ENCODE data around the gene ABAT.
"Not testable (repeated sequence)": the region's sequence is repeated elsewhere in the genome, so short reads cannot be mapped to it uniquely, and the experiment has no call there.

DNA sequence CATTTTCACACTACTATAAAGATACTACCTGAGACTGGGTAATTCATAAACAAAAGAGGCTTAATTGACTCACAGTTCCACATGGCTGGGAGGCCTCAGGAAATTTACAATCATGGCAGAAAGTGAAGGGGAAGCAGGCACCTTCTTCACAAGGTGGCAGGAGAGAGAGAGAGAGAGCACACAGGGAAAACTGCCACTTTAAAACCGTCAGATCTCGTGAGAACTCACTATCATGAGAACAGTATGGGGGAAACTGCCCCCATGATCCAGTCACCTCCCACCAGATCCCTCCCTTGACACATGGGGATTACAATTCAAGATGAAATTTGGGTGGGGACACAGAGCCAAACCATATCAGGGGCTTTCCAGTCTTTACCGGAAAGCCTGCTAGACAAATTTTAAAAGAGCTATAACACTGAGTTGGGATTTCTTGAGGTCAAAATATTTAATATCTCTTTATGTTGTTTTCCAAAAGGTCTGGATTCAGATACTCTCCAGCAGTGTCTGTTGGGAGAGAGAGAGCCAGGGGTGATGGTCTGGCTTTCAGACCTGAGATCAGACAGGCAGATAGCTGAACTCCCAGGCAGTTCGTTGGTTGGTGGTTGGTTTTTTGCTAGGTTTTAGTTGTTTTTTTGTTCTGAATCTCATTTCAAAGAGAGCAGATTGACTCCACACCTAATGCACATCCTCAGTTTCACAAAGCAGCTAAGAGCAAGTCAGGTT is 30.8 kb downstream of the ABAT start:
- TF ChIP-seq, protein P1, sequence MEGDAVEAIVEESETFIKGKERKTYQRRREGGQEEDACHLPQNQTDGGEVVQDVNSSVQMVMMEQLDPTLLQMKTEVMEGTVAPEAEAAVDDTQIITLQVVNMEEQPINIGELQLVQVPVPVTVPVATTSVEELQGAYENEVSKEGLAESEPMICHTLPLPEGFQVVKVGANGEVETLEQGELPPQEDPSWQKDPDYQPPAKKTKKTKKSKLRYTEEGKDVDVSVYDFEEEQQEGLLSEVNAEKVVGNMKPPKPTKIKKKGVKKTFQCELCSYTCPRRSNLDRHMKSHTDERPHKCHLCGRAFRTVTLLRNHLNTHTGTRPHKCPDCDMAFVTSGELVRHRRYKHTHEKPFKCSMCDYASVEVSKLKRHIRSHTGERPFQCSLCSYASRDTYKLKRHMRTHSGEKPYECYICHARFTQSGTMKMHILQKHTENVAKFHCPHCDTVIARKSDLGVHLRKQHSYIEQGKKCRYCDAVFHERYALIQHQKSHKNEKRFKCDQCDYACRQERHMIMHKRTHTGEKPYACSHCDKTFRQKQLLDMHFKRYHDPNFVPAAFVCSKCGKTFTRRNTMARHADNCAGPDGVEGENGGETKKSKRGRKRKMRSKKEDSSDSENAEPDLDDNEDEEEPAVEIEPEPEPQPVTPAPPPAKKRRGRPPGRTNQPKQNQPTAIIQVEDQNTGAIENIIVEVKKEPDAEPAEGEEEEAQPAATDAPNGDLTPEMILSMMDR (IDR thresholded peaks at IDR 0.05; ENCODE audit: insufficient read depth, low read length, poor library complexity, severe bottlenecking), result not testable (repeated sequence)
- TF ChIP-seq EZH2phosphoT487 (conservative IDR thresholded peaks at IDR 0.05; ENCODE audit: low read length), result not testable (repeated sequence)

Data from SU-DHL-6 (cell line).